ENCODE results near the gene MEI1.
"Not testable (repeated sequence)": the region's sequence is repeated elsewhere in the genome, so short reads cannot be mapped to it uniquely, and the experiment has no call there.

DNA sequence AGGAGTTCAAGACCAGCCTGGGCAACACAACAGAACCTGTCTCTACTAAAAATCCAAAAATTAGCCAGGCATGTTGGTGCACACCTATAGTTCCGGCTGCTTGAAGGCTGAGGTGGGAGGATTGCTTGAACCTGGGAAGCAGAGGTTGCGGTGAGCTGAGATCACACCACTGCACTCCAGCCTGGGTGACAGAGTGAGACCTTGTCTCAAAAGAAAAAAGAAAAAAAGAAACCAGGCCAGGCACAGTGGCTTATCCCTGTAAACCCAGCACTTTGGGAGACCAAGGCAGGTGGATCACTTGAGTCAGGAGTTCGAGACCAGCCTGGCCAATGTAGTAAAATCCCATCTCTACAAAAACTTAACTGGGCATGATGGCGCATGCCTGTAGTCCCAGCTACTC is 33.9 kb downstream of the MEI1 start:
- TF ChIP-seq, protein P1, sequence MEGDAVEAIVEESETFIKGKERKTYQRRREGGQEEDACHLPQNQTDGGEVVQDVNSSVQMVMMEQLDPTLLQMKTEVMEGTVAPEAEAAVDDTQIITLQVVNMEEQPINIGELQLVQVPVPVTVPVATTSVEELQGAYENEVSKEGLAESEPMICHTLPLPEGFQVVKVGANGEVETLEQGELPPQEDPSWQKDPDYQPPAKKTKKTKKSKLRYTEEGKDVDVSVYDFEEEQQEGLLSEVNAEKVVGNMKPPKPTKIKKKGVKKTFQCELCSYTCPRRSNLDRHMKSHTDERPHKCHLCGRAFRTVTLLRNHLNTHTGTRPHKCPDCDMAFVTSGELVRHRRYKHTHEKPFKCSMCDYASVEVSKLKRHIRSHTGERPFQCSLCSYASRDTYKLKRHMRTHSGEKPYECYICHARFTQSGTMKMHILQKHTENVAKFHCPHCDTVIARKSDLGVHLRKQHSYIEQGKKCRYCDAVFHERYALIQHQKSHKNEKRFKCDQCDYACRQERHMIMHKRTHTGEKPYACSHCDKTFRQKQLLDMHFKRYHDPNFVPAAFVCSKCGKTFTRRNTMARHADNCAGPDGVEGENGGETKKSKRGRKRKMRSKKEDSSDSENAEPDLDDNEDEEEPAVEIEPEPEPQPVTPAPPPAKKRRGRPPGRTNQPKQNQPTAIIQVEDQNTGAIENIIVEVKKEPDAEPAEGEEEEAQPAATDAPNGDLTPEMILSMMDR (IDR thresholded peaks at IDR 0.05) = not testable (repeated sequence)
- TF ChIP-seq POLR2AphosphoS5, EP300, POLR2A (IDR thresholded peaks at IDR 0.05): not testable (repeated sequence)

All from stomach (tissue), 4 donors.